SK-N-SH (cell line): ENCODE results near the gene CNTNAP1. TPM values are rescaled to one million over a fixed set of nuclear protein-coding genes. Genes with fewer than 3 reads are reported as not detected.

Source experiments
- CTCF ChIA-PET: fragments of 300-600, 350-600 bp; formaldehyde crosslinking; extraction: SDS; loops from one replicate; lab custom pipeline; 2021; lab: Yijun Ruan, JAX
- POLR2A ChIA-PET: fragments of 350-600 bp; sonication (Branson Sonifier 250); formaldehyde crosslinking; extraction: SDS; loops from one replicate; lab custom pipeline; 2020; ENCODE audit warnings: antibody characterized with exemption, inconsistent platforms; lab: Yijun Ruan, JAX
- DNase-seq: peaks from one replicate; pipeline ENCODE4 v3.0.0; 2012
- H2AFZ ChIP-seq: fragments of 200-600 bp; sonication (generic); 2 replicates; pipeline ENCODE4 v1.8.1; 2016; ENCODE audit warnings: antibody characterized with exemption, mild to moderate bottlenecking, low read depth
- H3F3A ChIP-seq: fragments of 200-600 bp; sonication (generic); replicated peaks from 2 replicates; pipeline ENCODE3; 2016; ENCODE audit warnings: antibody characterized with exemption, mild to moderate bottlenecking; ENCODE audit not compliant: insufficient read depth
- H3K27ac ChIP-seq, 2 experiments: fragments of 200-500 bp in 1 of 2; fragments of 200-600 bp in 1 of 2; sonication (Bioruptor generic) in 1 of 2; sonication (generic), shearing (Covaris generic) in 1 of 2; 2 replicates each; pipeline versions ENCODE4 v1.5.1 to v1.6.1; 2014 to 2016; ENCODE audit warnings: low read depth in 2 of 2, inconsistent platforms in 1 of 2, low read length in 1 of 2, mild to moderate bottlenecking in 1 of 2, mixed read lengths in 1 of 2
- H3K27me3 ChIP-seq: fragments of 200-600 bp; sonication (generic), shearing (Covaris generic); 2 replicates; pipeline ENCODE4 v1.6.1; 2016; ENCODE audit warnings: mixed run types; ENCODE audit not compliant: insufficient read depth
- H3K36me3 ChIP-seq, 2 experiments: fragments of 200-500 bp in 1 of 2; fragments of 200-600 bp in 1 of 2; sonication (Bioruptor generic) in 1 of 2; sonication (generic) in 1 of 2; replicated peaks in 1 of 2; 2 replicates each; pipeline versions ENCODE3 to v1.5.1; 2014 to 2016; ENCODE audit warnings: low read length in 1 of 2, mild to moderate bottlenecking in 1 of 2; ENCODE audit not compliant: insufficient read depth in 2 of 2, control insufficient read depth in 1 of 2
- H3K4me1 ChIP-seq, 2 experiments: fragments of 200-500 bp in 1 of 2; fragments of 200-600 bp in 1 of 2; sonication (Bioruptor generic) in 1 of 2; sonication (generic), shearing (Covaris generic) in 1 of 2; 2 replicates each; pipeline versions ENCODE4 v1.5.1 to v1.6.1; 2014 to 2016; ENCODE audit warnings: low read depth in 1 of 2, low read length in 1 of 2, mixed run types in 1 of 2; ENCODE audit not compliant: insufficient read depth in 2 of 2, control insufficient read depth in 1 of 2
- H3K4me2 ChIP-seq: fragments of 200-600 bp; sonication (generic), shearing (Covaris generic); 2 replicates; pipeline ENCODE4 v1.6.1; 2017; ENCODE audit warnings: mixed run types
- H3K4me3 ChIP-seq, 2 experiments: fragments of 200-500 bp in 1 of 2; fragments of 200-600 bp in 1 of 2; sonication (Bioruptor generic) in 1 of 2; sonication (generic), shearing (Covaris generic) in 1 of 2; 2 replicates each; pipeline versions ENCODE4 v1.5.1 to v1.8.1; 2014 to 2016; ENCODE audit warnings: low read depth in 2 of 2, inconsistent platforms in 1 of 2, low read length in 1 of 2, mild to moderate bottlenecking in 1 of 2, mixed read lengths in 1 of 2, moderate library complexity in 1 of 2
- H3K79me2 ChIP-seq: fragments of 200-600 bp; sonication (generic); 2 replicates; pipeline ENCODE4 v1.8.1; 2017; ENCODE audit warnings: mild to moderate bottlenecking; ENCODE audit not compliant: insufficient read depth
- H3K9ac ChIP-seq: fragments of 200-600 bp; sonication (generic); 2 replicates; pipeline ENCODE4 v1.6.1; 2017; ENCODE audit warnings: mixed run types
- H3K9me2 ChIP-seq: fragments of 200-600 bp; sonication (generic); 2 replicates; pipeline ENCODE4 v1.6.1; 2017; ENCODE audit warnings: mixed run types
- H3K9me3 ChIP-seq: fragments of 200-600 bp; sonication (generic); 2 replicates; pipeline ENCODE4 v1.6.1; 2017; ENCODE audit warnings: mixed run types, mild to moderate bottlenecking, moderate library complexity
- H4K20me1 ChIP-seq: fragments of 200-600 bp; sonication (generic); 2 replicates; pipeline ENCODE4 v1.6.1; 2017; ENCODE audit warnings: mild to moderate bottlenecking, mixed run types; ENCODE audit not compliant: insufficient read depth
- EZH2phosphoT487 ChIP-seq: fragments of 200-600 bp; sonication (generic); IDR thresholded peaks from 2 replicates; pipeline ENCODE4 v1.6.1; 2017; ENCODE audit warnings: low read depth, mixed run types, mild to moderate bottlenecking, antibody characterized with exemption, moderate library complexity, borderline replicate concordance
- MXI1 ChIP-seq: IDR thresholded peaks from 2 replicates; pipeline ENCODE4 v1.6.1; 2012; ENCODE audit warnings: mild to moderate bottlenecking, low read depth, low read length, improper control_type of control experiment
- NRF1 ChIP-seq: IDR thresholded peaks from 2 replicates; pipeline ENCODE4 v1.6.1; 2012; ENCODE audit warnings: low read depth, mild to moderate bottlenecking, low read length
- RAD21 ChIP-seq: IDR thresholded peaks from 2 replicates; pipeline ENCODE4 v1.6.1; 2012; ENCODE audit warnings: mild to moderate bottlenecking, low read length
- RCOR1 ChIP-seq: fragments of 150-350 bp; IDR thresholded peaks from 2 replicates; pipeline ENCODE4 v1.6.1; 2017; ENCODE audit warnings: antibody characterized with exemption, low read length
- SIN3A ChIP-seq: IDR thresholded peaks from 2 replicates; pipeline ENCODE4 v1.6.1; 2012; ENCODE audit warnings: low read depth, mild to moderate bottlenecking, low read length, moderate library complexity, borderline replicate concordance
- SMC3 ChIP-seq: IDR thresholded peaks from 2 replicates; pipeline ENCODE4 v1.6.1; 2012; ENCODE audit warnings: low read depth, low read length, improper control_type of control experiment
- TAF1 ChIP-seq: IDR thresholded peaks from 2 replicates; pipeline ENCODE4 v1.6.1; 2012; ENCODE audit warnings: low read depth, mild to moderate bottlenecking, low read length, moderate library complexity, borderline replicate concordance
- TEAD4 ChIP-seq: IDR thresholded peaks from 2 replicates; pipeline ENCODE4 v1.4.0; 2012; ENCODE audit warnings: mild to moderate bottlenecking, borderline replicate concordance; ENCODE audit not compliant: insufficient read depth
- WGBS: methylation state at CpG from one replicate; pipeline ENCODE4 v1.1.6; 2017; ENCODE audit warnings: low lambda C conversion rate; 5-methylcytosine and 5-hydroxymethylcytosine counted together
- polyA plus RNA-seq, 3 experiments: library from polyadenylated mRNA; depleted of rRNA; stranded (reverse); fragments of >200 nt; gene quantifications; 2 replicates each; pipeline ENCODE4 v1.2.3, GENCODE V29; 2012
- TF ChIP-seq, protein P1 (sequence below): IDR thresholded peaks from 2 replicates; pipeline ENCODE4 v1.6.1; 2012; ENCODE audit warnings: mild to moderate bottlenecking, low read depth, low read length, moderate library complexity
- TF ChIP-seq, protein P2 (sequence below): IDR thresholded peaks from 2 replicates; pipeline ENCODE4 v1.4.0; 2012; ENCODE audit warnings: low read depth
- TF ChIP-seq, protein P3 (sequence below): fragments of 200-600 bp; sonication (generic); IDR thresholded peaks from 2 replicates; pipeline ENCODE4 v1.6.1; 2017; ENCODE audit warnings: antibody characterized with exemption, mild to moderate bottlenecking, moderate library complexity
- TF ChIP-seq, protein P4 (sequence below): IDR thresholded peaks from 2 replicates; pipeline ENCODE4 v1.4.0; 2012; ENCODE audit warnings: low read depth, borderline replicate concordance

Gene CNTNAP1
- polyA plus RNA-seq, 1 of the 3 experiments (the other 2 are of a cell fraction), result 92.7 TPM

DNA sequence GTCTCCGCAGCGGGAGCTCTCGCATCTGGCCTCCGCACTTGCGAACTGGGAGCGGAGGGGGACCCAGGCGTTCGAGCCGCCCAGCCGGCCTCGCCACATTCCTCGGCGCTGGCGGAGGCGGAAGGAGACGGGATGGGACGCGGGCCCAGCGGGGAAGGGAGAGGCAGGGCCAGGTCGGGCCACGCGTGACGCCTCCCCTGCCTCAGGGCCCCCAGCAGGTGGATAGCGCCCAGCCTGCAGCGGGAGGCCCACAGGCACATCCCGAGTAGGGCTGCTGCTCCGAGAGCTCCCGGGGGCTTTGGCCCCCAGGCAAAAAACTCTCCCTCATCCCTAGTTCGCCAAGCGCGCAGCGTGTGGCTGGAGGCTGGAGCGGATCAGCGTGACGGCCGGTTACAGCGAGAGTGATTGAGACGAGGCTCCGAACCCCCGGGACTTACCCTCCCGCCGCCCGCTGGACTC lies 6.3 kb upstream of the CNTNAP1 start:
- H3K9me2 ChIP-seq, result no peaks in the 10 kb centered on the region
- TF ChIP-seq, protein P1, sequence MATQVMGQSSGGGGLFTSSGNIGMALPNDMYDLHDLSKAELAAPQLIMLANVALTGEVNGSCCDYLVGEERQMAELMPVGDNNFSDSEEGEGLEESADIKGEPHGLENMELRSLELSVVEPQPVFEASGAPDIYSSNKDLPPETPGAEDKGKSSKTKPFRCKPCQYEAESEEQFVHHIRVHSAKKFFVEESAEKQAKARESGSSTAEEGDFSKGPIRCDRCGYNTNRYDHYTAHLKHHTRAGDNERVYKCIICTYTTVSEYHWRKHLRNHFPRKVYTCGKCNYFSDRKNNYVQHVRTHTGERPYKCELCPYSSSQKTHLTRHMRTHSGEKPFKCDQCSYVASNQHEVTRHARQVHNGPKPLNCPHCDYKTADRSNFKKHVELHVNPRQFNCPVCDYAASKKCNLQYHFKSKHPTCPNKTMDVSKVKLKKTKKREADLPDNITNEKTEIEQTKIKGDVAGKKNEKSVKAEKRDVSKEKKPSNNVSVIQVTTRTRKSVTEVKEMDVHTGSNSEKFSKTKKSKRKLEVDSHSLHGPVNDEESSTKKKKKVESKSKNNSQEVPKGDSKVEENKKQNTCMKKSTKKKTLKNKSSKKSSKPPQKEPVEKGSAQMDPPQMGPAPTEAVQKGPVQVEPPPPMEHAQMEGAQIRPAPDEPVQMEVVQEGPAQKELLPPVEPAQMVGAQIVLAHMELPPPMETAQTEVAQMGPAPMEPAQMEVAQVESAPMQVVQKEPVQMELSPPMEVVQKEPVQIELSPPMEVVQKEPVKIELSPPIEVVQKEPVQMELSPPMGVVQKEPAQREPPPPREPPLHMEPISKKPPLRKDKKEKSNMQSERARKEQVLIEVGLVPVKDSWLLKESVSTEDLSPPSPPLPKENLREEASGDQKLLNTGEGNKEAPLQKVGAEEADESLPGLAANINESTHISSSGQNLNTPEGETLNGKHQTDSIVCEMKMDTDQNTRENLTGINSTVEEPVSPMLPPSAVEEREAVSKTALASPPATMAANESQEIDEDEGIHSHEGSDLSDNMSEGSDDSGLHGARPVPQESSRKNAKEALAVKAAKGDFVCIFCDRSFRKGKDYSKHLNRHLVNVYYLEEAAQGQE, result peak; percentile 85
- TF ChIP-seq, protein P2, sequence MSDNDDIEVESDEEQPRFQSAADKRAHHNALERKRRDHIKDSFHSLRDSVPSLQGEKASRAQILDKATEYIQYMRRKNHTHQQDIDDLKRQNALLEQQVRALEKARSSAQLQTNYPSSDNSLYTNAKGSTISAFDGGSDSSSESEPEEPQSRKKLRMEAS, result no peak
- TF ChIP-seq NRF1, result no peak
- H3K9ac ChIP-seq, result peak overlapping the region; percentile 83
- H3K4me1 ChIP-seq, result peaks cover 15 to 46% of the 10 kb centered on the region in 2 experiments
- H3K27ac ChIP-seq, result peak overlapping the region; percentile 59 to 89
- peaks cover 17 to 26% of the 10 kb centered on the region in 2 experiments for H3K36me3 ChIP-seq
- peaks cover 20% of the 10 kb centered on the region for H3F3A ChIP-seq
- no peaks in the 10 kb centered on the region for H3K9me3 ChIP-seq
- H3K4me2 ChIP-seq, result peak overlapping the region; percentile 99
- WGBS, result under 1% methylated on average over 32 of the region's 43 CpGs
- DNase-seq, result peak; percentile 71
- ChIA-PET POLR2A (interaction anchor here (1.0 to 6.0 kb wide), 8 partner anchors 8 to 98 kb away, joined by 3 to 63 read pairs (median 10); partner anchors contain the start of genes PSMC3IP, RETREG3, TUBG1 and TUBG2), CTCF (interaction anchor here (0.6 to 8.9 kb wide), 9 partner anchors 13 to 1656 kb away, joined by 3 to 221 read pairs (median 6); partner anchors contain the start of genes PSMC3IP, RETREG3, TUBG1 and TUBG2)
- no peak overlapping the region for H2AFZ ChIP-seq
- peak overlapping the region; percentile 91 to 98 for H3K4me3 ChIP-seq
- peaks cover 41% of the 10 kb centered on the region for H3K79me2 ChIP-seq
- H4K20me1 ChIP-seq, result peaks cover 20% of the 10 kb centered on the region
- no peaks in the 10 kb centered on the region for H3K27me3 ChIP-seq

DNA sequence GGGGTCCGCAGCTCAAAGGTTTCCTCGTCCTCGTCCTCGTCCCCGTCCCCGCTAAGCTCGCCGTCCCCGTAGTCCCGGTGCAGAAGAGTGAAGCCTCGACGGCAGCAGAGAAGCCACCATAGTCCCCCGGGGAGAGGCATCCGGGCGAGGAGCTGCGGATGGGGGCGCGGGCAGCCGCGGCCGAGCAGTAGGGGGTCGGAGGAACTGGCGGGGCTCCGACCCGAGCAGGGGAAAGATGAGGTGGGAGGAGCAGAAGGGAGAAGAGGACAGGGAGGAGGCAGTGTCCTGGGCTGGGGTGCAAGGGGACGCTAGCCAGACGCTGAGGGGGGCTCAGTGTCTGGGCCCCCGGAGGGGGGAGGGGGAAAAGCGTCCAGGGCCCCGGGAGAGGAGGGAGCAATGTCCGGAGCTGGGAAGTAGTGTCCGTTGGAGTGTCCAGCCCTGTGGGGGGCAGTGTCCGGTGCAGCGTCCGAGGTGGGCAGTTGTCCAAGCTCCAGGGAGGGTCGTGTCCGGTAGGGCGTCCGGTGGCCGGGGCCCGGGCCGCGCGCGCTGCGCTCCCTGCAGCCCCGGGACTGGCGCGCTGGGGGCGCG lies 5.8 kb upstream of the CNTNAP1 start, which contains the start of gene PLEKHH3:
PLEKHH3 (minus strand) TSS at position 571 of the 588 bp plus-strand sequence; CDS start at position 140, 431 bp downstream.
- ChIA-PET POLR2A (interaction anchor here (0.8 to 6.0 kb wide), 9 partner anchors 9 to 140 kb away, joined by 3 to 63 read pairs (median 8); partner anchors contain the start of genes PSMC3IP, RETREG3, TUBG1 and TUBG2), CTCF (interaction anchor here (0.9 to 8.9 kb wide), 10 partner anchors 13 to 251 kb away, joined by 3 to 221 read pairs (median 5); partner anchors contain the start of genes PSMC3IP, RETREG3, TUBG1 and TUBG2)
- H3K27me3 ChIP-seq, result no peaks in the 10 kb centered on the region
- peaks cover 17 to 20% of the 10 kb centered on the region in 2 experiments for H3K36me3 ChIP-seq
- H3F3A ChIP-seq, result peaks cover 25% of the 10 kb centered on the region
- peaks cover 20% of the 10 kb centered on the region for H4K20me1 ChIP-seq
- H3K79me2 ChIP-seq, result peaks cover 41% of the 10 kb centered on the region
- DNase-seq, result no peak
- H3K4me1 ChIP-seq, result peaks cover 15 to 49% of the 10 kb centered on the region in 2 experiments
- H3K9ac ChIP-seq, result peak within 1 kb of the TSS; percentile 83
- H3K9me2 ChIP-seq, result no peaks in the 10 kb centered on the region
- H2AFZ ChIP-seq, result peak within 1 kb of the TSS; percentile 66; the same call in 1 of the 2 replicates
- H3K9me3 ChIP-seq, result no peaks in the 10 kb centered on the region
- under 1% methylated on average over 31 of the region's 51 CpGs for WGBS
- peak within 1 kb of the TSS; percentile 87 to 99 for H3K27ac ChIP-seq
- H3K4me3 ChIP-seq, result peak within 1 kb of the TSS; percentile 91 to 98
- H3K4me2 ChIP-seq, result peak within 1 kb of the TSS; percentile 99
- TF ChIP-seq, protein P3, sequence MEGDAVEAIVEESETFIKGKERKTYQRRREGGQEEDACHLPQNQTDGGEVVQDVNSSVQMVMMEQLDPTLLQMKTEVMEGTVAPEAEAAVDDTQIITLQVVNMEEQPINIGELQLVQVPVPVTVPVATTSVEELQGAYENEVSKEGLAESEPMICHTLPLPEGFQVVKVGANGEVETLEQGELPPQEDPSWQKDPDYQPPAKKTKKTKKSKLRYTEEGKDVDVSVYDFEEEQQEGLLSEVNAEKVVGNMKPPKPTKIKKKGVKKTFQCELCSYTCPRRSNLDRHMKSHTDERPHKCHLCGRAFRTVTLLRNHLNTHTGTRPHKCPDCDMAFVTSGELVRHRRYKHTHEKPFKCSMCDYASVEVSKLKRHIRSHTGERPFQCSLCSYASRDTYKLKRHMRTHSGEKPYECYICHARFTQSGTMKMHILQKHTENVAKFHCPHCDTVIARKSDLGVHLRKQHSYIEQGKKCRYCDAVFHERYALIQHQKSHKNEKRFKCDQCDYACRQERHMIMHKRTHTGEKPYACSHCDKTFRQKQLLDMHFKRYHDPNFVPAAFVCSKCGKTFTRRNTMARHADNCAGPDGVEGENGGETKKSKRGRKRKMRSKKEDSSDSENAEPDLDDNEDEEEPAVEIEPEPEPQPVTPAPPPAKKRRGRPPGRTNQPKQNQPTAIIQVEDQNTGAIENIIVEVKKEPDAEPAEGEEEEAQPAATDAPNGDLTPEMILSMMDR, result 0 out of 2 replicates have a peak, but pooled peaks have one; percentile 17
- 0 out of 2 replicates have a peak, but pooled peaks have one; percentile 2 for TF ChIP-seq SMC3
- TF ChIP-seq TEAD4, result no peak
- TF ChIP-seq, protein P4, sequence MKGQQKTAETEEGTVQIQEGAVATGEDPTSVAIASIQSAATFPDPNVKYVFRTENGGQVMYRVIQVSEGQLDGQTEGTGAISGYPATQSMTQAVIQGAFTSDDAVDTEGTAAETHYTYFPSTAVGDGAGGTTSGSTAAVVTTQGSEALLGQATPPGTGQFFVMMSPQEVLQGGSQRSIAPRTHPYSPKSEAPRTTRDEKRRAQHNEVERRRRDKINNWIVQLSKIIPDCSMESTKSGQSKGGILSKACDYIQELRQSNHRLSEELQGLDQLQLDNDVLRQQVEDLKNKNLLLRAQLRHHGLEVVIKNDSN, result no peak
- TF ChIP-seq, protein P1, result no peak
- TF ChIP-seq SIN3A, result no peak
- no peak for TF ChIP-seq RCOR1
- peak; percentile 29; the same call in 1 of the 2 replicates for TF ChIP-seq TAF1
- TF ChIP-seq MXI1, result no peak
- TF ChIP-seq RAD21, result peak; percentile 5; the same call in 1 of the 2 replicates
- TF ChIP-seq EZH2phosphoT487, result no peak
